H1 (cell line): ENCODE results near the gene C9orf50. TPM values are rescaled to one million over a fixed set of nuclear protein-coding genes. Genes with fewer than 3 reads are reported as not detected.
A peak's percentile ranks its signal among the peaks of the same experiment; 100 is the strongest.

Source experiments
- CTCF ChIA-PET: fragments of 300-600 bp; sonication (Branson Sonifier 250); formaldehyde crosslinking; loops from one replicate; lab custom pipeline; 2021; ENCODE audit not compliant: partially characterized antibody; lab: Charles Lee
- POLR2A ChIA-PET: fragments of 300-600 bp; sonication (Branson Sonifier 250); formaldehyde crosslinking; loops from one replicate; lab custom pipeline; 2021; ENCODE audit warnings: inconsistent platforms; ENCODE audit not compliant: partially characterized antibody; lab: Charles Lee
- DNase-seq, 2 experiments: peaks; one replicate each; pipeline versions ENCODE4 v3.0.0 to v3.0.0-alpha.2; 2010 to 2022; ENCODE audit warnings: low spot score in 2 of 2, low read depth in 1 of 2, mixed read lengths in 1 of 2
- FAIRE-seq: peaks from 2 replicates; lab custom pipeline; 2011; peaks lifted over from hg19 to GRCh38; lab: Jason Lieb, UNC
- H2AFZ ChIP-seq: 2 replicates; pipeline ENCODE4 v1.8.1; 2012; ENCODE audit warnings: low read length, inconsistent platforms
- H2AK5ac ChIP-seq: 2 replicates; pipeline ENCODE4 v1.6.1; 2013; ENCODE audit warnings: low read depth, low read length
- H2BK120ac ChIP-seq: replicated peaks from 2 replicates; pipeline ENCODE3; 2013; ENCODE audit warnings: low read depth, low read length, inconsistent platforms
- H2BK12ac ChIP-seq: 2 replicates; pipeline ENCODE4 v1.6.1; 2013; ENCODE audit warnings: low read depth, low read length
- H2BK15ac ChIP-seq: 2 replicates; pipeline ENCODE4 v1.6.1; 2013; ENCODE audit warnings: low read length
- H2BK20ac ChIP-seq: 2 replicates; pipeline ENCODE4 v1.6.1; 2013; ENCODE audit warnings: low read length
- H2BK5ac ChIP-seq: 2 replicates; pipeline ENCODE4 v1.6.1; 2013; ENCODE audit warnings: low read depth, low read length
- H3K14ac ChIP-seq: 2 replicates; pipeline ENCODE4 v1.6.1; 2013; ENCODE audit warnings: inconsistent platforms; ENCODE audit not compliant: insufficient read length
- H3K18ac ChIP-seq: 2 replicates; pipeline ENCODE4 v1.6.1; 2013; ENCODE audit warnings: low read length; ENCODE audit errors: extremely low read depth
- H3K23ac ChIP-seq: 2 replicates; pipeline ENCODE4 v1.6.1; 2013; ENCODE audit warnings: inconsistent platforms; ENCODE audit not compliant: insufficient read length
- H3K23me2 ChIP-seq: 2 replicates; pipeline ENCODE4 v1.6.1; 2013; ENCODE audit warnings: low read depth, low read length
- H3K27ac ChIP-seq: 2 replicates; pipeline ENCODE4 v1.6.1; 2011; ENCODE audit warnings: low read depth, low read length, inconsistent platforms
- H3K27me3 ChIP-seq, 4 experiments: replicated peaks in 1 of 4; 1 replicate in 1 of 4; 2 replicates in 3 of 4; pipeline versions ENCODE4 v1.6.1 to v1.8.1; 2011 to 2013; ENCODE audit warnings: low read length in 3 of 4, mild to moderate bottlenecking in 3 of 4, inconsistent platforms in 2 of 4, mixed read lengths in 2 of 4, moderate library complexity in 1 of 4; ENCODE audit not compliant: control insufficient read depth in 3 of 4, insufficient read depth in 3 of 4; ENCODE audit errors: extremely low read depth in 1 of 4
- H3K36me3 ChIP-seq, 4 experiments: 2 replicates each; pipeline versions ENCODE4 v1.6.1 to v1.8.1; 2011 to 2013; ENCODE audit warnings: mild to moderate bottlenecking in 4 of 4, low read length in 3 of 4, moderate library complexity in 2 of 4, control low read depth in 1 of 4, inconsistent platforms in 1 of 4; ENCODE audit not compliant: insufficient read depth in 4 of 4, control insufficient read depth in 2 of 4
- H3K4ac ChIP-seq: replicated peaks from 2 replicates; pipeline ENCODE3; 2013; ENCODE audit warnings: low read length, low read depth, mixed read lengths, inconsistent platforms; ENCODE audit not compliant: insufficient read length
- H3K4me1 ChIP-seq, 4 experiments: replicated peaks in 1 of 4; 1 replicate in 1 of 4; 2 replicates in 3 of 4; pipeline versions ENCODE4 v1.6.1 to v1.8.1; 2011 to 2013; ENCODE audit warnings: low read length in 3 of 4, inconsistent platforms in 2 of 4, mixed read lengths in 1 of 4; ENCODE audit not compliant: insufficient read depth in 4 of 4, control insufficient read depth in 3 of 4
- H3K4me2 ChIP-seq, 2 experiments: 2 replicates each; pipeline versions ENCODE4 v1.6.1 to v1.8.1; 2011 to 2013; ENCODE audit warnings: low read depth in 2 of 2, low read length in 2 of 2, control low read depth in 1 of 2, inconsistent platforms in 1 of 2, mild to moderate bottlenecking in 1 of 2; ENCODE audit not compliant: insufficient read depth in 1 of 2
- H3K4me3 ChIP-seq, 4 experiments: fragments of 200-600, 300-600 bp in 1 of 4; sonication (generic), shearing (Covaris generic), sonication (Bioruptor Twin) in 1 of 4; 2 replicates each; pipeline versions ENCODE4 v1.5.1 to v1.8.1; 2011 to 2016; ENCODE audit warnings: low read length in 4 of 4, low read depth in 3 of 4, control low read depth in 2 of 4, inconsistent platforms in 2 of 4, mild to moderate bottlenecking in 2 of 4, mixed read lengths in 1 of 4, moderate library complexity in 1 of 4; ENCODE audit not compliant: insufficient read depth in 2 of 4; ENCODE audit errors: extremely low read depth in 1 of 4
- H3K56ac ChIP-seq: replicated peaks from 2 replicates; pipeline ENCODE3; 2013; ENCODE audit warnings: low read depth, mild to moderate bottlenecking, mixed read lengths, low read length, inconsistent platforms; ENCODE audit not compliant: insufficient read length
- H3K79me1 ChIP-seq: 2 replicates; pipeline ENCODE4 v1.6.1; 2013; ENCODE audit warnings: low read depth, low read length, control low read depth
- H3K79me2 ChIP-seq, 2 experiments: 2 replicates each; pipeline versions ENCODE4 v1.6.1 to v1.8.1; 2012 to 2013; ENCODE audit warnings: low read length in 2 of 2, mild to moderate bottlenecking in 2 of 2, inconsistent platforms in 1 of 2; ENCODE audit not compliant: insufficient read depth in 2 of 2, control insufficient read depth in 1 of 2
- H3K9ac ChIP-seq, 4 experiments: replicated peaks in 1 of 4; 1 replicate in 1 of 4; 2 replicates in 3 of 4; pipeline versions ENCODE4 v1.6.1 to v1.8.1; 2011 to 2013; ENCODE audit warnings: low read depth in 3 of 4, low read length in 3 of 4, control low read depth in 2 of 4, mild to moderate bottlenecking in 2 of 4, moderate library complexity in 2 of 4, inconsistent platforms in 1 of 4; ENCODE audit errors: extremely low read depth in 1 of 4
- H3K9me3 ChIP-seq, 2 experiments: 2 replicates each; pipeline versions ENCODE4 v1.6.1 to v1.8.1; 2012 to 2013; ENCODE audit warnings: mild to moderate bottlenecking in 2 of 2, moderate library complexity in 2 of 2, control low read depth in 1 of 2, inconsistent platforms in 1 of 2, low read depth in 1 of 2, low read length in 1 of 2, mixed read lengths in 1 of 2; ENCODE audit not compliant: insufficient read depth in 2 of 2
- H4K20me1 ChIP-seq, 2 experiments: replicated peaks in 1 of 2; 2 replicates each; pipeline versions ENCODE3 to v1.8.1; 2011 to 2013; ENCODE audit warnings: inconsistent platforms in 2 of 2, low read length in 2 of 2, mild to moderate bottlenecking in 1 of 2; ENCODE audit not compliant: insufficient read depth in 2 of 2, control insufficient read depth in 1 of 2
- H4K5ac ChIP-seq: 2 replicates; pipeline ENCODE4 v1.6.1; 2013; ENCODE audit warnings: low read length, low read depth, mixed read lengths, inconsistent platforms; ENCODE audit not compliant: insufficient read length
- H4K8ac ChIP-seq: 2 replicates; pipeline ENCODE4 v1.8.0; 2013; ENCODE audit warnings: mild to moderate bottlenecking, moderate library complexity, low read length, inconsistent platforms; ENCODE audit not compliant: insufficient read depth; ENCODE audit errors: extremely low read depth
- H4K91ac ChIP-seq: replicated peaks from 2 replicates; pipeline ENCODE3; 2013; ENCODE audit warnings: low read length, mixed read lengths, inconsistent platforms; ENCODE audit not compliant: insufficient read length
- FOSL1 ChIP-seq: IDR thresholded peaks from 2 replicates; pipeline ENCODE4 v1.6.1; 2011; ENCODE audit warnings: mild to moderate bottlenecking, low read depth, low read length, moderate library complexity; ENCODE audit not compliant: insufficient read depth
- KDM4A ChIP-seq: IDR thresholded peaks from one replicate; pipeline ENCODE4 v1.7.1; 2012; ENCODE audit warnings: low read depth, mild to moderate bottlenecking, moderate library complexity, low read length, inconsistent platforms; ENCODE audit not compliant: severe bottlenecking
- SIN3A ChIP-seq, 2 experiments: IDR thresholded peaks in 1 of 2; conservative IDR thresholded peaks in 1 of 2; 2 replicates each; pipeline ENCODE4 v1.6.1; 2011 to 2012; ENCODE audit warnings: low read length in 2 of 2, improper control_type of control experiment in 1 of 2, low read depth in 1 of 2, mild to moderate bottlenecking in 1 of 2
- WGBS, 2 experiments: shearing (Covaris generic) in 1 of 2; methylation state at CpG; one replicate each; pipeline versions ENCODE4 v1.1.6 to v1.1.7; 2013 to 2015; ENCODE audit warnings: low lambda C conversion rate in 2 of 2, mixed read lengths in 2 of 2, inconsistent platforms in 1 of 2, low coverage in 1 of 2, missing lambda C conversion rate in 1 of 2; ENCODE audit not compliant: insufficient replicate concordance in 2 of 2, insufficient coverage in 1 of 2, insufficient read length in 1 of 2; ENCODE audit errors: extremely low coverage in 1 of 2, missing lambda C conversion rate in 1 of 2; 5-methylcytosine and 5-hydroxymethylcytosine counted together
- polyA plus RNA-seq, 7 experiments: library from polyadenylated mRNA; depleted of rRNA in 3 of 7; stranded (reverse) in 5 of 7; unstranded in 2 of 7; fragments of >200 nt in 5 of 7; fragments of 200-250 nt in 2 of 7; gene quantifications; 1 replicate in 5 of 7; 2 replicates in 1 of 7; 4 replicates in 1 of 7; pipeline versions ENCODE4 v1.2.1 to v1.2.3, GENCODE V29; 2011 to 2013; ENCODE audit warnings: missing spikeins in 2 of 7, mixed read lengths in 2 of 7
- total RNA-seq: library from RNA; stranded (reverse); fragmentation: NEBNext Ultra II Directional; extraction: Animal tissue kit (Norgen Biotek cat#: 25700); gene quantifications from 2 replicates; pipeline ENCODE4 v1.2.1, GENCODE V29; 2021

C9orf50 gene
- total and polyA plus RNA-seq, 2 of the 8 experiments (the other 6 are each of a cell fraction or from before 2014, with no cell fraction given) = not detected

- Histone ChIP-seq H3K4me1 (peaks cover 7 to 28% (median 17%) of the 10 kb centered on the region in 4 experiments), H3K4ac (peak overlapping the region; percentile 65), H3K23ac (no peak overlapping the region), H3K36me3 (no peaks in the 10 kb centered on the region), H2BK5ac (peak overlapping the region; percentile 63; the same call in 1 of the 2 replicates), H4K5ac (peak overlapping the region; percentile 34), H3K27me3 (peaks cover 0 to 5% (median 1%) of the 10 kb centered on the region in 4 experiments; a peak in 2 of 7 replicates), H3K9me3 (peaks cover 0 to 3% of the 10 kb centered on the region in 2 experiments; a peak in 1 of 4 replicates), H3K56ac (no peak overlapping the region), H2AK5ac (no peak overlapping the region), H3K14ac (no peak overlapping the region), H3K4me3 (peak overlapping the region; percentile 29 to 63 (median 52)), H3K79me1 (no peaks in the 10 kb centered on the region), H2BK120ac (no peak overlapping the region), H2BK20ac (peak overlapping the region; percentile 97), H2BK15ac (peak overlapping the region; percentile 61; the same call in 1 of the 2 replicates), H3K4me2 (peak overlapping the region; percentile 83 to 86), H4K20me1 (no peaks in the 10 kb centered on the region), H3K27ac (no peak overlapping the region), H2BK12ac (peak overlapping the region; percentile 61; the same call in 1 of the 2 replicates), H3K18ac (peak overlapping the region; percentile 87), H4K8ac (no peak overlapping the region; the same call in 1 of the 2 replicates), H3K9ac (no peak overlapping the region; a peak in 1 of 7 replicates), H3K23me2 (peaks cover 12% of the 10 kb centered on the region), H3K79me2 (no peaks in the 10 kb centered on the region), H4K91ac (no peak overlapping the region), H2AFZ (no peak overlapping the region)
- 5% methylated on average over 23 of the region's 92 CpGs; no CpG with 5 or more reads in 1 of the 2 experiments for WGBS, 2 experiments
- ChIA-PET CTCF (interaction anchor here (0.7 to 7.2 kb wide), 9 partner anchors 10 to 216 kb away, joined by 3 to 37 read pairs (median 5); no protein-coding TSS in a partner anchor), POLR2A (interaction anchor here (1.0 to 2.3 kb wide), 7 partner anchors 10 to 391 kb away, joined by 3 to 18 read pairs (median 5); partner anchors contain the start of gene IER5L)
- TF ChIP-seq KDM4A (peak; percentile 54), SIN3A (conservative IDR thresholded peaks at IDR 0.05 in 1 of 2, IDR thresholded peaks at IDR 0.05 in 1 of 2; ENCODE audit: low read depth in 1 of 2, low read length in 2 of 2) (0 out of 4 replicates have a peak, but pooled peaks of 1 of the 2 experiments have one; percentile 7), FOSL1 (no peak)
- peak in 1 of 2 experiments; percentile 72 for DNase-seq
- no peak for FAIRE-seq
Measured at GRCh38 chr9:129568560-129569501, 52.1 kb downstream of the C9orf50 start.
